HEK293 (cell line): ENCODE data around the gene FBN2.

Source experiments
- CTCF ChIA-PET: fragments of 350-600 bp; formaldehyde crosslinking; extraction: SDS; loops from one replicate; lab custom pipeline; 2021; ENCODE audit warnings: antibody characterized with exemption; lab: Yijun Ruan, JAX
- POLR2A ChIA-PET: fragments of 300-600 bp; formaldehyde crosslinking; extraction: SDS; loops from one replicate; lab custom pipeline; 2020; ENCODE audit warnings: antibody characterized with exemption, inconsistent platforms; lab: Yijun Ruan, JAX
- H3K27ac ChIP-seq: fragments of 200-500 bp; sonication (Bioruptor generic); 2 replicates; pipeline ENCODE4 v1.5.1; 2014; ENCODE audit warnings: low read depth, low read length, control low read depth, inconsistent platforms; ENCODE audit errors: extremely low read depth
- H3K36me3 ChIP-seq, 2 experiments: fragments of 200-500 bp in 1 of 2; sonication (Bioruptor generic) in 1 of 2; 1 replicate in 1 of 2; 2 replicates in 1 of 2; pipeline ENCODE4 v1.5.1; 2014 to 2017; ENCODE audit warnings: inconsistent platforms in 2 of 2, low read length in 2 of 2; ENCODE audit not compliant: control insufficient read depth in 2 of 2, insufficient read depth in 1 of 2
- H3K4me1 ChIP-seq: fragments of 200-500 bp; sonication (Bioruptor generic); 2 replicates; pipeline ENCODE4 v1.5.1; 2014; ENCODE audit warnings: mild to moderate bottlenecking, low read length, inconsistent platforms; ENCODE audit not compliant: control insufficient read depth, insufficient read depth
- H3K4me3 ChIP-seq: 2 replicates; pipeline ENCODE4 v1.5.1; 2011; ENCODE audit warnings: low read depth, mild to moderate bottlenecking, control low read depth, low read length, moderate library complexity
- H3K9me3 ChIP-seq: fragments of 200-500 bp; sonication (Bioruptor generic); 2 replicates; pipeline ENCODE4 v1.5.1; 2014; ENCODE audit warnings: low read depth, low read length, inconsistent platforms; ENCODE audit not compliant: control insufficient read depth, insufficient read depth
- BCL11A ChIP-seq: fragments of 450-650 bp; formaldehyde crosslinking; IDR thresholded peaks from 2 replicates; pipeline ENCODE4 v1.5.1; 2016; ENCODE audit warnings: low read depth, missing biosample characterization, missing genetic modification characterization
- EGR2 ChIP-seq: fragments of 450-650 bp; formaldehyde crosslinking; IDR thresholded peaks from 2 replicates; pipeline ENCODE4 v1.5.1; 2016; ENCODE audit warnings: low read depth, missing biosample characterization, missing genetic modification characterization
- KLF9 ChIP-seq: fragments of 450-650 bp; formaldehyde crosslinking; IDR thresholded peaks from 2 replicates; pipeline ENCODE4 v1.5.1; 2016; ENCODE audit warnings: missing biosample characterization, missing genetic modification characterization, low read depth
- OVOL3 ChIP-seq: fragments of 450-650 bp; formaldehyde crosslinking; IDR thresholded peaks from 2 replicates; pipeline ENCODE4 v1.5.1; 2016; ENCODE audit warnings: missing biosample characterization, missing genetic modification characterization
- SCRT1 ChIP-seq: fragments of 450-650 bp; formaldehyde crosslinking; IDR thresholded peaks from 2 replicates; pipeline ENCODE4 v1.5.1; 2016; ENCODE audit warnings: missing biosample characterization, missing genetic modification characterization, borderline replicate concordance
- SP2 ChIP-seq: fragments of 450-650 bp; formaldehyde crosslinking; IDR thresholded peaks from 2 replicates; pipeline ENCODE4 v1.5.1; 2016; ENCODE audit warnings: missing biosample characterization, missing genetic modification characterization
- YY1 ChIP-seq: fragments of 450-650 bp; formaldehyde crosslinking; IDR thresholded peaks from 2 replicates; pipeline ENCODE4 v1.5.1; 2018; ENCODE audit warnings: missing biosample characterization, missing genetic modification characterization
- ZBTB1 ChIP-seq: fragments of 450-650 bp; formaldehyde crosslinking; IDR thresholded peaks from 2 replicates; pipeline ENCODE4 v1.5.1; 2016; ENCODE audit warnings: missing biosample characterization, missing genetic modification characterization
- ZBTB26 ChIP-seq: fragments of 450-650 bp; formaldehyde crosslinking; optimal IDR thresholded peaks from 2 replicates; pipeline ENCODE3; 2016; ENCODE audit warnings: missing biosample characterization, mild to moderate bottlenecking, missing genetic modification characterization
- ZFHX2 ChIP-seq: fragments of 450-650 bp; formaldehyde crosslinking; conservative IDR thresholded peaks from 2 replicates; pipeline ENCODE4 v1.5.1; 2016; ENCODE audit warnings: missing biosample characterization, missing genetic modification characterization
- ZNF10 ChIP-seq: fragments of 450-650 bp; formaldehyde crosslinking; IDR thresholded peaks from 2 replicates; pipeline ENCODE4 v1.5.1; 2017; ENCODE audit warnings: missing biosample characterization, missing genetic modification characterization
- ZNF157 ChIP-seq: fragments of 450-650 bp; formaldehyde crosslinking; IDR thresholded peaks from 2 replicates; pipeline ENCODE4 v1.5.1; 2016; ENCODE audit warnings: missing biosample characterization, missing genetic modification characterization
- ZNF19 ChIP-seq: fragments of 450-650 bp; formaldehyde crosslinking; IDR thresholded peaks from 2 replicates; pipeline ENCODE4; 2016; ENCODE audit warnings: missing biosample characterization, missing genetic modification characterization, low read depth
- ZNF311 ChIP-seq: fragments of 450-650 bp; formaldehyde crosslinking; IDR thresholded peaks from 2 replicates; pipeline ENCODE4 v1.5.1; 2017; ENCODE audit warnings: missing biosample characterization, missing genetic modification characterization, borderline replicate concordance
- ZNF341 ChIP-seq: fragments of 450-650 bp; formaldehyde crosslinking; IDR thresholded peaks from 2 replicates; pipeline ENCODE4; 2016; ENCODE audit warnings: low read depth, missing biosample characterization, missing genetic modification characterization
- ZNF521 ChIP-seq: fragments of 450-650 bp; formaldehyde crosslinking; IDR thresholded peaks from 2 replicates; pipeline ENCODE4 v1.5.1; 2017; ENCODE audit warnings: missing biosample characterization, mild to moderate bottlenecking, missing genetic modification characterization
- ZNF544 ChIP-seq: fragments of 450-650 bp; formaldehyde crosslinking; IDR thresholded peaks from 2 replicates; pipeline ENCODE4 v1.5.0; 2017; ENCODE audit warnings: missing biosample characterization, missing genetic modification characterization
- ZNF600 ChIP-seq: fragments of 450-650 bp; formaldehyde crosslinking; IDR thresholded peaks from 2 replicates; pipeline ENCODE4 v1.5.1; 2016; ENCODE audit warnings: missing biosample characterization, missing genetic modification characterization
- ZNF654 ChIP-seq: fragments of 450-650 bp; formaldehyde crosslinking; IDR thresholded peaks from 2 replicates; pipeline ENCODE4 v1.5.1; 2016; ENCODE audit warnings: low read depth, missing biosample characterization, missing genetic modification characterization
- ZNF76 ChIP-seq: fragments of 450-650 bp; formaldehyde crosslinking; IDR thresholded peaks from 2 replicates; pipeline ENCODE4; 2016; ENCODE audit warnings: low read depth, missing biosample characterization, missing genetic modification characterization, borderline replicate concordance
- ZNF768 ChIP-seq: fragments of 450-650 bp; formaldehyde crosslinking; IDR thresholded peaks from 2 replicates; pipeline ENCODE4 v1.5.1; 2018; ENCODE audit warnings: missing biosample characterization, mild to moderate bottlenecking, missing genetic modification characterization
- ZSCAN5A ChIP-seq: fragments of 450-650 bp; formaldehyde crosslinking; IDR thresholded peaks from 2 replicates; pipeline ENCODE4 v1.5.1; 2016; ENCODE audit warnings: missing biosample characterization, missing genetic modification characterization
- TF ChIP-seq, protein P1 (sequence below): fragments of 450-650 bp; formaldehyde crosslinking; IDR thresholded peaks from 2 replicates; pipeline ENCODE4 v1.5.1; 2016; ENCODE audit warnings: missing biosample characterization, missing genetic modification characterization
- TF ChIP-seq, protein P2 (sequence below): fragments of 450-650 bp; formaldehyde crosslinking; IDR thresholded peaks from 2 replicates; pipeline ENCODE4 v1.5.1; 2017; ENCODE audit warnings: missing biosample characterization, missing genetic modification characterization
- TF ChIP-seq, protein P3 (sequence below): fragments of 450-650 bp; formaldehyde crosslinking; IDR thresholded peaks from 2 replicates; pipeline ENCODE4 v1.5.1; 2016; ENCODE audit warnings: missing biosample characterization, missing genetic modification characterization, low read depth

The FBN2 gene

DNA sequence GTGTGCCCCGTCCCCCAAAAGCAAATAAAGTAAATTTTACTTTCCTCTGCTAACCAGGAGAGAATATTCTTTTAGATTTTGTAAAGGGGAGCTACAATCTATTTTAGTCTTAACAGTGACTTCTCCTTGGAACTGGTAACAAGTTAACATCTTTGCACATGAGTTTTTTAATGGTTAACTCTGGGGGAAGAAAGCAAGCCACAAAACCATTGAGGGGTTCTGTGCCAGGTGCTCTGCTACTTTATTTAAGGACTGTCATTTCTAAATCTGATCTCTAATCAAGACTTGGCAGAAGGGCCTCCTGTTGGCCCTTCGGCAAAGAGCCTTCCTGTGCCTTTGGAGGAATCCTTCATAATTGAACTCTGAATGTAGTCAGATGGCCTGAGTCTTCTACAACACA lies 301.0 kb downstream of the FBN2 start:
- POLR2A ChIA-PET, result no interaction called here
- Histone ChIP-seq H3K4me1 (peaks cover 13% of the 10 kb centered on the region), H3K27ac (peak overlapping the region; percentile 34; the same call in 1 of the 2 replicates), H3K9me3 (no peaks in the 10 kb centered on the region), H3K36me3 (no peaks in the 10 kb centered on the region), H3K4me3 (no peak overlapping the region)
- CTCF ChIA-PET, result interaction anchor here (0.6 to 1.0 kb wide), 3 partner anchors 261 to 546 kb away, joined by 3 to 4 read pairs (median 3); no protein-coding TSS in a partner anchor
- TF ChIP-seq ZBTB26 (tag by site-specific recombination) (no peak), OVOL3 (no peak), ZNF311 (tag by site-specific recombination) (no peak), ZNF19 (tag by site-specific recombination) (no peak), YY1 (tag by site-specific recombination) (no peak), SCRT1 (tag by site-specific recombination) (no peak), ZNF76 (tag by site-specific recombination) (no peak), EGR2 (tag by site-specific recombination) (no peak), ZNF600 (tag by site-specific recombination) (no peak), BCL11A (no peak), SP2 (tag by site-specific recombination) (no peak), ZBTB1 (tag by site-specific recombination) (no peak), ZNF157 (tag by site-specific recombination) (no peak)
- TF ChIP-seq, protein P1, sequence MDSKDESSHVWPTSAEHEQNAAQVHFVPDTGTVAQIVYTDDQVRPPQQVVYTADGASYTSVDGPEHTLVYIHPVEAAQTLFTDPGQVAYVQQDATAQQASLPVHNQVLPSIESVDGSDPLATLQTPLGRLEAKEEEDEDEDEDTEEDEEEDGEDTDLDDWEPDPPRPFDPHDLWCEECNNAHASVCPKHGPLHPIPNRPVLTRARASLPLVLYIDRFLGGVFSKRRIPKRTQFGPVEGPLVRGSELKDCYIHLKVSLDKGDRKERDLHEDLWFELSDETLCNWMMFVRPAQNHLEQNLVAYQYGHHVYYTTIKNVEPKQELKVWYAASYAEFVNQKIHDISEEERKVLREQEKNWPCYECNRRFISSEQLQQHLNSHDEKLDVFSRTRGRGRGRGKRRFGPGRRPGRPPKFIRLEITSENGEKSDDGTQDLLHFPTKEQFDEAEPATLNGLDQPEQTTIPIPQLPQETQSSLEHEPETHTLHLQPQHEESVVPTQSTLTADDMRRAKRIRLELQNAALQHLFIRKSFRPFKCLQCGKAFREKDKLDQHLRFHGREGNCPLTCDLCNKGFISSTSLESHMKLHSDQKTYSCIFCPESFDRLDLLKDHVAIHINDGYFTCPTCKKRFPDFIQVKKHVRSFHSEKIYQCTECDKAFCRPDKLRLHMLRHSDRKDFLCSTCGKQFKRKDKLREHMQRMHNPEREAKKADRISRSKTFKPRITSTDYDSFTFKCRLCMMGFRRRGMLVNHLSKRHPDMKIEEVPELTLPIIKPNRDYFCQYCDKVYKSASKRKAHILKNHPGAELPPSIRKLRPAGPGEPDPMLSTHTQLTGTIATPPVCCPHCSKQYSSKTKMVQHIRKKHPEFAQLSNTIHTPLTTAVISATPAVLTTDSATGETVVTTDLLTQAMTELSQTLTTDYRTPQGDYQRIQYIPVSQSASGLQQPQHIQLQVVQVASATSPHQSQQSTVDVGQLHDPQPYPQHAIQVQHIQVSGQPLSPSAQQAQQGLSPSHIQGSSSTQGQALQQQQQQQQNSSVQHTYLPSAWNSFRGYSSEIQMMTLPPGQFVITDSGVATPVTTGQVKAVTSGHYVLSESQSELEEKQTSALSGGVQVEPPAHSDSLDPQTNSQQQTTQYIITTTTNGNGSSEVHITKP (tag by site-specific recombination), result no peak
- TF ChIP-seq, protein P2, sequence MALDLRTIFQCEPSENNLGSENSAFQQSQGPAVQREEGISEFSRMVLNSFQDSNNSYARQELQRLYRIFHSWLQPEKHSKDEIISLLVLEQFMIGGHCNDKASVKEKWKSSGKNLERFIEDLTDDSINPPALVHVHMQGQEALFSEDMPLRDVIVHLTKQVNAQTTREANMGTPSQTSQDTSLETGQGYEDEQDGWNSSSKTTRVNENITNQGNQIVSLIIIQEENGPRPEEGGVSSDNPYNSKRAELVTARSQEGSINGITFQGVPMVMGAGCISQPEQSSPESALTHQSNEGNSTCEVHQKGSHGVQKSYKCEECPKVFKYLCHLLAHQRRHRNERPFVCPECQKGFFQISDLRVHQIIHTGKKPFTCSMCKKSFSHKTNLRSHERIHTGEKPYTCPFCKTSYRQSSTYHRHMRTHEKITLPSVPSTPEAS (tag by site-specific recombination), result no peak

GRCh38 chr5:128236334-128236733 lies 301.7 kb downstream of the FBN2 start:
- Histone ChIP-seq H3K36me3 (no peaks in the 10 kb centered on the region), H3K4me3 (no peak overlapping the region), H3K9me3 (no peaks in the 10 kb centered on the region)
- TF ChIP-seq, protein P3, sequence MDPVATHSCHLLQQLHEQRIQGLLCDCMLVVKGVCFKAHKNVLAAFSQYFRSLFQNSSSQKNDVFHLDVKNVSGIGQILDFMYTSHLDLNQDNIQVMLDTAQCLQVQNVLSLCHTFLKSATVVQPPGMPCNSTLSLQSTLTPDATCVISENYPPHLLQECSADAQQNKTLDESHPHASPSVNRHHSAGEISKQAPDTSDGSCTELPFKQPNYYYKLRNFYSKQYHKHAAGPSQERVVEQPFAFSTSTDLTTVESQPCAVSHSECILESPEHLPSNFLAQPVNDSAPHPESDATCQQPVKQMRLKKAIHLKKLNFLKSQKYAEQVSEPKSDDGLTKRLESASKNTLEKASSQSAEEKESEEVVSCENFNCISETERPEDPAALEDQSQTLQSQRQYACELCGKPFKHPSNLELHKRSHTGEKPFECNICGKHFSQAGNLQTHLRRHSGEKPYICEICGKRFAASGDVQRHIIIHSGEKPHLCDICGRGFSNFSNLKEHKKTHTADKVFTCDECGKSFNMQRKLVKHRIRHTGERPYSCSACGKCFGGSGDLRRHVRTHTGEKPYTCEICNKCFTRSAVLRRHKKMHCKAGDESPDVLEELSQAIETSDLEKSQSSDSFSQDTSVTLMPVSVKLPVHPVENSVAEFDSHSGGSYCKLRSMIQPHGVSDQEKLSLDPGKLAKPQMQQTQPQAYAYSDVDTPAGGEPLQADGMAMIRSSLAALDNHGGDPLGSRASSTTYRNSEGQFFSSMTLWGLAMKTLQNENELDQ (tag by site-specific recombination), result no peak
- TF ChIP-seq ZNF768 (tag by site-specific recombination) (no peak), ZNF521 (tag by site-specific recombination) (no peak), ZNF654 (tag by site-specific recombination) (no peak), ZSCAN5A (tag by site-specific recombination) (no peak), ZNF10 (tag by site-specific recombination) (no peak), ZNF341 (tag by site-specific recombination) (no peak), KLF9 (tag by site-specific recombination) (no peak), ZNF544 (tag by site-specific recombination) (no peak), ZFHX2 (tag by site-specific recombination) (no peak)
- TF ChIP-seq, all 188 proteins: peak for 0
- CTCF ChIA-PET, result interaction anchor here (0.6 kb wide), 1 partner anchor 546 kb away, joined by 3 read pairs; no protein-coding TSS in a partner anchor
- Histone ChIP-seq H3K4me1 (peaks cover 13% of the 10 kb centered on the region), H3K27ac (no peak overlapping the region)
- POLR2A ChIA-PET, result no interaction called here
